GM19372 (cell line): ENCODE data around the gene NAT14.
"Not testable (repeated sequence)": the region's sequence is repeated elsewhere in the genome, so short reads cannot be mapped to it uniquely, and the experiment has no call there.

Experiments used
- ATAC-seq: cut with Tn5 transposase; IDR thresholded peaks from one replicate; pipeline ENCODE4 v1.9.1; 2021; ENCODE audit warnings: mild to moderate bottlenecking, low read depth, moderate library complexity; ENCODE audit not compliant: unreplicated experiment

Gene NAT14

DNA sequence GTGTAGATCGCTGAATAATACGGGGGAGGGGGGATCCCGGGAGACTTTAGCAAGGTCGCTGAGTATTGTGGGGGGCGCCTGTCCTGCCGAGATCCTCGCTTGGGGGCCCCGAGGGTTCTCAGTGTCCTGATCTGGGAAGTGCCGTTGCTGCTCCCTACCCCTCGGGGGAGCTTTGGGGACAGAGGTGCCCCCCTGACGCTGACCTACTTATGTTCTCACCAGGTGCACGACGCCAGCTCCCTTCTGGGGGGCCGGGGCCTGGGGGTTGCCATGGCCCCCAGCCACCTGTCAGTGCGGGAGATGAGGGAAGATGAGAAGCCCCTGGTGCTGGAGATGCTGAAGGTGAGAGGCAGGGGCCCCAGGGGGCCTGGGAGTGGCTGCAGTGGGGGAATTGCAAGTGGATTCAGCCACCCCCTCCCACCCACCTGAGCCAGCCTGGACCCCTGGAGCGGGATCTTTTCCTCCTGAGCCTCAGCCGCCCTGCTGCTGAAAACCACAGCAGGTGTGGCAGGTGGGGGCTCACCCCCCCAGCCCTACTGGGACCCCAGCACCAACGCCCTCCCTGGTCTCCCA, 537 bp downstream of the NAT14 start:
- ATAC-seq, result no peak

DNA sequence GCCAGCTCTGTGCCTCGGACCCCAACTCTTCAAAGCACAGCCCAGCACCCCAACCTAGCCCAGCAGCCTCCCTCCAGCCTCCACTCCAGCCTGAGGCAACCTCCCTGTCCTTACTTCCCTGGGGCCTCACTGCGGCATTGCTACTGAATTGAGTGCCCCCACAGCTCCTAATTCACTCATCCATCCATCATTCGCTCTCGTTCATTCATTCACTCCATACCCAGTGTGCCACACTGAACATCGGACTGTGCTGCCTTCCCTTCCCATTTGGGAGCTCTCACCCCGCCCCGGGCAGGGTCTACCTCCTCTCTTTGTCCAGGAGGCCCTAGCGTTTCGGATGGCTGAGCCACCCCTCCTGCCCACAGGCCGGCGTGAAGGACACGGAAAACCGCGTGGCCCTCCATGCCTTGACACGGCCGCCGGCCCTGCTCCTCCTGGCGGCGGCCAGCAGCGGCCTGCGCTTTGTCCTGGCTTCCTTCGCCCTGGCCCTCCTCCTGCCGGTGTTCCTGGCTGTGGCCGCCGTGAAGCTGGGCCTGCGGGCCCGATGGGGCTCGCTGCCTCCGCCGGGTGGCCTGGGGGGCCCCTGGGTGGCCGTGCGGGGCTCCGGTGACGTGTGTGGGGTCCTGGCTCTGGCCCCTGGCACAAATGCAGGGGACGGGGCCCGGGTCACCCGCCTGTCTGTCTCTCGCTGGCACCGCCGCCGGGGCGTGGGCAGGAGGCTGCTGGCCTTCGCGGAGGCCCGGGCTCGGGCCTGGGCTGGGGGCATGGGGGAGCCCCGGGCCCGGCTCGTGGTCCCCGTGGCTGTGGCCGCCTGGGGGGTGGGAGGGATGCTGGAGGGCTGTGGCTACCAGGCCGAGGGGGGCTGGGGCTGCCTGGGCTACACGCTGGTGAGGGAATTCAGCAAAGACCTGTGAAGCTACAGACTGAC, 1.3 kb downstream of the NAT14 start:
- ATAC-seq, result no peak

DNA sequence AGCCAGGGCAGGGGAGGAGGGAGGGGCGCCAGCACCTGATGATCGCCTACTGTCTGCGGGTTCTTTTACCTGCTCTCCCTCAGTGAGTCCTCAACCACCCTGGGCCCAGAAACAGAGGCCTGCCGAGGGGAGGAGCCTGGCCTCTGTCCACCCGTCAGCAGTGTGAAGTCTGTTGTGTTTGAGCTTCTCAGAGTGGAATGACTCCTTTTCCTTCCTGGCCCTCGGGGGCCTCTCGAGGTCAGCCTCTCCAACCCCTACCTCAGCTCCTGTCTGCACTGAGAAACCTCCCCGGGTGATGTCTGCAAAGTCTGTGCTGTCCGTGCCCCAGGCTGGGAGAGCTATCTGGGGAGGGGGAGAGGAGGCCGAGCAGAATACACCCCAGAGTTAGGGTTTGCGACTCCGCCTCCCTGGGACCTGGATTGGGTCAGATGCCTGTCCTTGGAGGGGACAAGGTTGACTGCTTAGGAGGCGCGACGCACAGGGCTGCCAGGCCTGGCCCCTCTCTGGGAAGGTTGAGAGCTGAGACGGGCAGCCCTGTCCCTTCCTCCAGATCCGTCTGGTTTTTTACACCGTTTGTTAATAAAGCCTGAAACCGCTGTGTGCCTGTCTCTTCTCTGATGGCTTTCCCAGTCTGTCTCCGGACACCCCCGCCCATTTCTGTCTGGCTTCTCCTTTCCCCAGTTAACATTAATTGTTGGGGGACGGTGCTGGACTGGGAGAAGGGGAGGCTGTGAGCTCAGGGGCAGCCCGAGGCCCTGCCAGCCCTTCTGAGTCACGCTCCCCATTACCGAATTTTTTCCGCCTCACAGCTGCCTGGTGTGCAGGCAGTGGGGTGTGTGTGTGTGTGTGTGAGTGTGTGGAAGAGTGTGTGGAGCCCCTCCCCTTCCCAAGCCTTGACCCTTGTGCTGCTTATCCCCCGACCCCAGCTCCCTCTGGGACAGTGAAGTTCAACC, 2.3 kb downstream of the NAT14 start:
- no peak for ATAC-seq

DNA sequence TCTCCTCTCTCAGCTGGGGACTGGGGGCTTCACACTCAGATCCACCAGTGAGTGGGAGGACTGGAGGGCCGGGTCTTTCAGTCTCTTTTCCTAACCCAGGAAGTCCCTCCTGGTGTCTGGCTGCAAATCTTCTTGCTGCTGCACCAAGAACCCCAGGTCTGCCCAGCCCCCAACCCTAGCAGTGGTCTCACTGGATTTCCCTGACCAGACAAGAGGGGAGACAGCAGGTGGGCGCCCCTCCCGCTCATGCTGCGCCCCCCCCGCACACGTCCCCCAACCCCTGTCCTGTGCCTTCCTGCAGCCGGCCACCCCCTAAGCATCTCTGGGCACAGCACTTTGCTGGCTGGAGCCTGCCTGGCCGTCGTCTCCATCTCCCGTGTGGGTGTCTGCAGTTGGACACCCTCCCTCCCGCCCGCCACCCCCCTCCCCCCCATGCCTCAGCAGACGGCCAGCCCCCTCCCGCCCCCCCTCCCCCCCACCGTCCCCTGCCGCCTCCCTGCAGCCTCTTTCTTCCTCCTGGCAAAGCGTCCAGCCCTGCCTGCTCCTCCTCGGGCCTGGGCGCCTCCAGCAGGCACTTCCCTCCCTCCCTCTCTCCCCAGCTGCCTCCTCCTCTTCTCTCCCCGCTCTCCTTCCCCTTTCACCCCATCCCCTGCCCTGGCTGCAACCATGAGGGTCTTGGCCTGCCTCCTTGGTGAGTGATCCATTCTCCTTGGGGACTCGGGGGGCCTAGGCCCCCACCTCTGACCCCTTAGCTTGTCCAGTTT, 3.1 kb downstream of the NAT14 start, which contains the start of gene SSC5D:
SSC5D (plus strand) TSS at position 513 of the 764 bp plus-strand sequence; CDS start at position 667, 154 bp downstream.
- ATAC-seq, result no peak

DNA sequence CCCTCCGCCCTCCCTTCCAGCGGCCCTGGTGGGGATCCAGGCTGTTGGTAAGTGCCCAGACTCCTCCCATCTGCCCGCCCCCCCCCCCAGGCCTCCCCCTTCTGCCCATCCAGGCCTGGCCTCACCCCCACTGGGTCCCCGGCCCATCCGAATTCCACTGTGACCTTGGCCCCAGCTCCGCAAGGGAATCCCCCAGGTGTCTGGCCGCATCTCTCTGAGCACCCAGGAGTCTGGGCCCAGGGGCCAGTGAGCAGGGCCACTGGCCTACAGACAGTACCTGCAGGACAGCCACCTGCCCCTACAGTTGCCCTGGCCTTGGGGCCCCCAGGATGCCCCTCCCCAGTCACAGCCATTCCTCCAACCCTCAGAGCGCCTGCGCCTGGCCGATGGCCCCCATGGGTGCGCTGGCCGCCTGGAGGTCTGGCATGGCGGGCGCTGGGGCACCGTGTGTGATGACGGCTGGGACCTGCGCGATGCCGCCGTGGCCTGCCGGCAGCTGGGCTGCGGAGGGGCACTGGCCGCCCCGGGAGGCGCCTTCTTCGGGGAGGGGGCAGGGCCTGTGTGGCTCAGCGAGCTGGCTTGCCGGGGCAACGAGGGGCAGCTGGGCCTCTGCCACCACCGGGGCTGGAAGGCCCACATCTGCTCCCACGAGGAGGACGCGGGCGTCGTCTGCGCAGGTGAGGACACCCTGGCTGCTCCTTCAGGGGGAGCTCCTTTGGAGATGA, 4.2 kb downstream of the NAT14 start:
- ATAC-seq, result no peak

DNA sequence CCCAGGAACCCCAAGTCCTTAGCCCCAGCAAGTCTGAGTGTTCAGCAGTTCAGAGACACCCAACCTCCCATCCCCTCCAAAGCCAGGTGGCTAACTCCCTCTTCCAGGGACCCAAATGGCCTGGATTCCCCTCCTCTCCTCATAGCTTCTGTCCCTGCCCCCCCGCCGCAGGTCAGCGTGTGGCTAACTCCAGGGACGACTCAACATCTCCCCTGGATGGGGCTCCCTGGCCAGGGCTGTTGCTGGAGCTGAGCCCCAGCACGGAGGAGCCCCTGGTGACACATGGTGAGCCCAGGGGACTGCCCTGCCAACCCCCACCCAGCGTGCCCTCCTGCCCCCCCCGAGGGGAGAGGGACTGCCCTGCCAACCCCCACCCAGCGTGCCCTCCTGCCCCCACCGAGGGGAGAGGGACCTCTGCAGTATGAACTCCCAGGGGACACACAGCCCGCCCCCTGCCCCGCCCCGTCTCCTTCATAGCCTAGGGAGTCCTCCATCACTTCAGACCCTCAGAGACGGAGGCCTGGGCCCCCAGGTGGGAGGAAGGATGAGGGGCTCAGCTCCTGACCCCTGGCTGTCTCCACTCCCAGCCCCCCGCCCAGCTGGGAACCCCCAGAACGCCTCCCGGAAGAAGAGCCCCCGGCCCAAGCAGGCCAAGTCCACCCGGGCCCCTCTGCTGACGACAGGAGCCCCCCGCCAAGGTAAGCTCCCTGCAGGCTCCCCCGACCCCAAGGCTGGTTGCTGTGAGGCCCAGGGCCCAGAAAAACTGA, 4.9 kb downstream of the NAT14 start:
- no peak for ATAC-seq

DNA sequence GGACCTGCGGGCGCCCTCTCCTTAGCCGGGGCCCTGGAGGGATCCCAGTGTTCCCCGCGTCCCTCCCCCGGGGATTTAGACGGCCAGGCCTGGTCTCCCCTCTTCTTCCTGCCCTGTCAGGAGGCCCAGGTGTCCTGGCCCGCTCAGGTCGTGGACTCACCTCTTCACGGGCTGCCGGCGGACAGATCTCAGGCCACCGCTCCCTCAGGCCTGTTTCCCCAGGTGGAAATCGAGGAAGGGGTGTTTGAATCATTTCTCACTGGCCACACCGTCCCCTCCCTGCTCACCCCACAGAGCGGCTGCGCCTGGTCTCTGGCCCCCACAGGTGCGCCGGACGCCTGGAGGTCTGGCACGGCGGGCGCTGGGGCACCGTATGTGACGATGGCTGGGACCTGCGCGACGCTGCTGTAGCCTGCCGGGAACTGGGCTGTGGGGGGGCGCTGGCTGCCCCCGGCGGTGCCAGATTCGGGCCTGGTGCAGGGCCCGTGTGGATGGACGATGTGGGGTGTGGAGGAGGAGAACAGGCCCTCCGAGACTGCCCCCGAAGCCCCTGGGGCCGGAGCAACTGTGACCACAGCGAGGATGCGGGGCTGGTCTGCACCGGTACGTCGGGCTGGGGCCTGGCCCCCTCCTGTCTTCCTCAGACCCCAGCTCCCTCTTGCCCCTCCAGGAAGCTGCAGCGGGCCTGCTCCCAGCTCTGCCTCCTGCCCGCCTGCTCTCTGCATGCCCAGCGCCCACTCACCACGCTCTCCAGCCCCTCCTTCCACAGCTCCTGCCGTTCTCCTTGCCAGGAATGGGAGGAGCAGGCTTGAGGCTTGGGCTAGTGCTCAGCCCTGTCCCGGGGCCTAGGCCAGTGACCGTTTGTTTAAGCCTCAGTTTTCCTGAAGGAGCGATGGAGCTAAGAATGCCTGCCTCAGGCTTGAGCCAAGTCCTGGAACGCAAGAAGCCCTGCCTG, 5.8 kb downstream of the NAT14 start:
- no peak for ATAC-seq

DNA sequence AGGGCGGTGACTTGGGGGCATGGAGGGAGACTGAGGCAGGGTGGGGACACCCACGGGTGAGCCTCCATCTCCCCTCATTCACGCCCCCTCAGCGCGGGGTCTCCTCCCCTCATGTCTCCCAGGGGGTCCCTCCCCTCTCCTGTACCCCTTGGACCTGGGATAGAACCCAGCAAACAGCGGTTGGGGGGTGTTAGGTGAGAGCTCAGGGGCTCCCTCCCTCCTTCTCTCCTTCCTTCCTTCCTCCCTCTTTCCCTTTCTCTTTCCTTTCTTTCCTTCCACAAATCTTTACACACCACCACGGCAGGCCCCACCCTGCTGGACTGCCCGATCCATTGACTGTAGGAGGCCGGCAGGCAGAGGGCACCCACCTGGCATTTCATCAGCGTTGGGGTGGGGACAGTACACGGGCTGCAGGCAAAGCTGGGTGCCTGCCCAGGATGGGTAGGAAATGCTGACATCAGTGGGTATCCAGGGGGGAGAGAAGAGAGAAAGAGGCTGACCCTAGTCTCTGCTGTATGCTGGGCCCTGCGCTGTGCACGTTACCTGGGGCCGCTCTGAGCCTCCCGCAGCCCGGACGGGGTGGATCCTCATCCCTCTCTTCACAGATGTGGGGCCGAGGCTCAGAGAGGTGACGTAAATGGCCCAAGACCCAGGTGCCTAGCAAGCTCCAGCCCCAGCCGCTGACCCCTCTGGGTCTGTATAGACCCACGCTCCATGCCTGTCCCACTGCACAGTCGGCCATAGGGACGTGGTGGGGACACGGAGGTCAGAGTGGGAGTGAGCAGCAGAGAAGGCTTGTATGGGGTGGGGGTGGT, 6.8 kb downstream of the NAT14 start:
- no peak for ATAC-seq

DNA sequence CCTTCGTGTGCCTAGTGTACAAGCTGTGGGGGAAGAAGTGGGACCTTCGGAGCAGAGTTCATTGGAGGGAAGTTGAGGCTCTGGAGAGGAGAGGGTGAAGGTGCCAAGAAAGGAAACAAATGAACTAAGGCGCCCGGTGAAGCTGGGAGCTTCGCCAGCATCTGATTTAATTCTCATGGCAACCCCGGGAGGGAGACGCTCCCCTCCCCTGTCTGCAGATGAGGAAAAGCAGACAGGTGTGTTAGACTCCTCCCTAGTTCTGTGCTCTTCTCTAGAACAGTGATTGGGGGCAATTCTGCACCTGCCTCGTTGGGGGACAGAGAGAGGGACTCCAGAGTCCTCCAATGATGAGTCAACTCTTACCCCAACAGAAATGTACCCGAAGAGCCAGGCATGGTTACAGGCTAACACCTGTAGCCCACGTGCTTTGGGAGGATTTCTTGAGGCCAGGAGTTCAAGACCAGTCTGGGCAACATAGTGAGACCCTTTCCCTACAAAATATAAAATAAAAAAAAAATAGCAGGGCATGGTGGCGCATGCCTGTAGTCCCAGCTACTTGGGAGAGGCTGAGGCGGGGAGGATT, 7.5 kb downstream of the NAT14 start:
- ATAC-seq, result no peak

DNA sequence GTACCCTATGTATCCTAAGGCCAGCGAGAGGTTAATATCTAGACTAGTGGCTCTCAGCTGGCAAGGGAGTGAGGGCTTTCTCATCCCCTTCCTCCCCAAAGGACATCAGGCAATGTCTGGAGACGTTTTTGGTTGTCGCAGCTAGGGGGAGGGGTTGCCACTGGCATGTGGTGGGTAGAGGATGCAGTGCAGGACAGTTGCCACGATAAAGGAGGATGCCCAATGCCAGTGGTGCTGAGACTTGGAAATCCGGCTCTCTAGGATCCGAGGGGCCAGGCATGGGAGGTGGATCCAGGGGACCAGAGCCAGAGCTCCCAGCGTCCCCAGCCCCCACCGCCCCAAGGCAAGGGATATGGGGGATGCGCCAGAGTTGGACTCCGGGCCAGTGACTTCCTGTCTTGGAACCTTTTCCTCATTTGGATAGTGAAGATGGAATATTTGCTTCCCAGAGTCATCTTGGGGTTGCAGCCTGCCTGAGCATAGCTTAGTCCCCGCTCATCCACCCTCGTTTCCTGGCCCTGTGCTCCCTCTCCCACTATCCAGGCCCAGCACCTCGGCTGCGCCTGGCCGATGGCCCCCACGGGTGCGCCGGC, 8.2 kb downstream of the NAT14 start:
- ATAC-seq, result no peak

DNA sequence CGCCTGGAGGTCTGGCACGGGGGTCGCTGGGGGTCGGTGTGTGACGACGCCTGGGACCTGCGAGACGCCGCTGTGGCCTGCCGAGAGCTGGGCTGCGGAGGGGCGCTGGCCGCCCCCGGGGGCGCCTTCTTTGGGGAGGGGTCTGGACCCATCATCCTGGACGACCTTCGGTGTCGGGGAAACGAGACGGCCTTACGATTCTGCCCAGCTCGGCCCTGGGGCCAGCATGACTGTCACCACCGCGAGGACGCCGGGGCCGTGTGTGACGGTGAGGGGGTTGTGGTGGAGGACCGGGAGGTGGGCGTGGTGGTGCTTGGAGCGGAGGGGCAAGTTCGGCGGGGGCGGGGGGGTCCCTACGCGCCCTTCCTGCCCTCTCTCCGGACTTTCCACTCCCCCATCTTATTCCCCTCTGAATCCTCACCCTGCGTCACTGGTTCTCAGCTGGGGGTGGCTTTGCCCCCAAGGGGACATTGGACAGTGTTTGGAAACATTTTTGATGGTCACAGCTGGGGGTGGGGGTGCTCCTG, 8.7 kb downstream of the NAT14 start:
- no peak for ATAC-seq

DNA sequence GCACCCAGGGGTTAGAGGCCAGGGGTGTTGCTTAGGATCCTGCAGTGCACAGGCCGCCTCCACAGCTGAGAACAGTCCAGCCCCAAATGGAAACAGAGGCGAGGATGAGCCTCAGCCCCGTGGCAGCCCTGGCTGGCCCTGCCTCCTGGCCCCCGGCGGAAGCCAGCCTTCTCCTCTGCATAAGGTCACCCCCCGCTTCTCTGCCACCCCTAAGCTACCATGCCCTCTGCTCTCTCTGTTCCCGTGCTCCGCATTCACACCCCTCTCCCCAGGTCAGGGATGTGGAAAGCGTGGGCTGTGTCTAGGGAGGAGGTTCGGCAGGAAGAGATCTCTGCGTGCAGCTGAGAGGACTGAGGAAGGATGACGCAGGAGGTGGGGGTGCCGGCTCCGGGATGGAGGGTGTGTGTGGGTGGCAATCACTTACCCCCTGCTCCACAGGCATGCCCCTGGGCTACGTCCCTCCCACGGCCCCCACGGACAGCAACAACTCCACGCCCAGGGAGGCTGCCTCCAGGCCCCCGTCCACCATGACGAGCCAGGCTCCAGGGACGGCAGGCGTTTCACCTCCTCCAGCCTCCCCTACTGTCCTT, 9.3 kb downstream of the NAT14 start:
- ATAC-seq, result no peak

DNA sequence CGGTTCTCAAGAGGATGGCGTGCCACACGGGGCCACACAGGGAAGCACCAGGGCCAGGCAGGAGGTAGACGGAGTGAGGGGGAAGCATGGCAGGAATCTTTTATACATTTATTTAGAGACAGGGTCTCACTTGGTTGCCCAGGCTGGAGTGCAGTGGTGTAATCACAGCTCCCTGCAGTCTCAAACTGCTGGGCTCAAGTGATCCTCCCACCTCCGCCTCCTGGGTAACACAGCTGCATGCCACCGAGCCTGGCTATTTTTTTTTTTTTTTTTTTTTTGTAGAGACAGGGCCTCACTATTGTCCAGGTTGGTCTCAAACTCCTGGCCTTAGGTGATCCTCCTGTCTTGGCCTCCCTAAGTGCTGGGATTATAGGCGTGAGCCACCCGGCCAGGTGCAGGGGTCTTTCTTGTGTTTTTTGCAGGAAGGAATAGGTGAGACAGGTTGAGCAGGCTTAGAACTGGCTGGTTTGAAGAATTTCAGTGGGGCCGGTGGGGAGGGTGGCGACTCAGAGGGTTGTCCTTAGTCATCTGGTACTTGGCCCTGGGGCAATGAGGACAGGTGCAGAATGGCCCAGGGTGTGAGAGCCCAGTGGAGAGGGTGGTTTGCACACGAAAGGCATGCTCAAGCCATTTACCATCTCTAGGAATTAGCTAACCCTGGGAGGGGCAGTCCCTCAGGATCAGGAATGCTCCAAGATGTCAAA, 10.8 kb downstream of the NAT14 start:
- no peak for ATAC-seq

DNA sequence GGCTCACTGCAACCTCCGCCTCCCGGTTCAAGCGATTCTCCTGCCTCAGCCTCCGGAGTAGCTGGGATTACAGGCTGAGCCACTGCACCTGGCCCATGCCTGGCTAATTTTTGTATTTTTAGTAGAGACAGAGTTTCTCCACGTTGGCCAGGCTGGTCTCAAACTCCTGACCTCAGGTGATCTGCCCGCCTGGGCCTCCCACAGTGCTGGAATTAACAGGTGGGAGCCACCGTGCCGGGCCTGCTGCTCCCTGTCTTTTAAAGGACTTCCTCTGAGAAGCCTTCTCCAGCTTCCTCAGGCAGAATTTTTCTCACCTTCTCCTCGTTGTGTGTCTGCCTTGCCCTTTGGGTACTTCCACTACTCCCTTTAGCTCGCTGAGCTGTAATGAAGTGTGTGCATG, 11.8 kb downstream of the NAT14 start:
- ATAC-seq, result not testable (repeated sequence)

DNA sequence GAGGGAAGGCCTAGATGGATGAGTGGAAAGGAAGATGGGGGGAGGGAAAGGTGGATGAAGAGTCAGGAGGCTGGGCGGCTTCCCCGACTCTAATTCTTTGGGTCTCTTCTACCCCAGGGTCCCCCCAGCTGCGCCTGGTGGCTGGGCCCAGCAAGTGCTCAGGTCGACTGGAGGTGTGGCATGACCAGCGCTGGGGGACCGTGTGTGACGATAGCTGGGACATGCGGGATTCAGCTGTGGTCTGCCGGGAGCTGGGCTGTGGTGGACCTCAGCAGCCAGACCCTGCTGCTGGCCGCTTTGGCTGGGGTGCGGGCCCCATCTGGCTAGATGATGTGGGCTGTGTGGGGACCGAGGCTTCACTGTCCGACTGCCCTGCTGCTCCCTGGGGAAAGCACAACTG, 12.8 kb downstream of the NAT14 start:
- no peak for ATAC-seq
